HTR-8/SVneo (cell line): ENCODE results near the gene B4GALT4.
A peak's percentile ranks its signal among the peaks of the same experiment; 100 is the strongest.
"Not testable (repeated sequence)": the region's sequence is repeated elsewhere in the genome, so short reads cannot be mapped to it uniquely, and the experiment has no call there.

Experiments
- DNase-seq: peaks from one replicate; pipeline ENCODE4 v3.0.0; 2011; ENCODE audit warnings: low spot score, mixed read lengths; ENCODE audit not compliant: insufficient read length
- FAIRE-seq: peaks from 2 replicates; lab custom pipeline; 2011; peaks lifted over from hg19 to GRCh38; lab: Jason Lieb, UNC

The B4GALT4 gene

GRCh38 chr3:119206611-119207511, 33.8 kb downstream of the B4GALT4 start:
- peak; percentile 12 for DNase-seq
- no peak for FAIRE-seq

GRCh38 chr3:119205685-119206084, 35.0 kb downstream of the B4GALT4 start:
- DNase-seq (no peak), FAIRE-seq (no peak)

GRCh38 chr3:119205209-119205608, 35.5 kb downstream of the B4GALT4 start:
- no peak for FAIRE-seq
- DNase-seq = no peak

- DNase-seq (no peak), FAIRE-seq (no peak)
Measured at GRCh38 chr3:119195911-119196310, 44.8 kb downstream of the B4GALT4 start.

GRCh38 chr3:119195151-119195476, 45.6 kb downstream of the B4GALT4 start:
- DNase-seq (no peak), FAIRE-seq (no peak)

- FAIRE-seq (no peak), DNase-seq (no peak)
Measured at GRCh38 chr3:119194237-119195150, 46.2 kb downstream of the B4GALT4 start.

- DNase-seq (no peak), FAIRE-seq (no peak)
Measured at GRCh38 chr3:119191800-119192199, 48.9 kb downstream of the B4GALT4 start.

- DNase-seq = no peak
- FAIRE-seq = peak; percentile 33
Measured at GRCh38 chr3:119187266-119187665, 53.4 kb downstream of the B4GALT4 start.

GRCh38 chr3:119184796-119185570, 55.7 kb downstream of the B4GALT4 start:
- FAIRE-seq = no peak
- DNase-seq = peak; percentile 29

GRCh38 chr3:119184111-119184510, 56.6 kb downstream of the B4GALT4 start:
- FAIRE-seq (no peak), DNase-seq (no peak)

- DNase-seq = peak; percentile 40
- peak; percentile 83 for FAIRE-seq
Measured at GRCh38 chr3:119181765-119182164, 58.9 kb downstream of the B4GALT4 start.

GRCh38 chr3:119177321-119177720, 63.4 kb downstream of the B4GALT4 start:
- DNase-seq (no peak), FAIRE-seq (no peak)

GRCh38 chr3:119176778-119177177, 63.9 kb downstream of the B4GALT4 start:
- FAIRE-seq = no peak
- no peak for DNase-seq

- no peak for FAIRE-seq
Measured at GRCh38 chr3:119175872-119176756, 64.6 kb downstream of the B4GALT4 start.

GRCh38 chr3:119173325-119173724, 67.4 kb downstream of the B4GALT4 start, which contains the start of gene UPK1B:
Gene UPK1B, plus strand, starts transcription at chr3:119173598. Its CDS starts 13,144 bp downstream, at chr3:119186742.
- DNase-seq (no peak), FAIRE-seq (no peak)

More at GRCh38 chr3:119175872-119176756, 64.6 kb downstream of the B4GALT4 start:
- no peak for DNase-seq

GRCh38 chr3:119170821-119171220, 69.9 kb downstream of the B4GALT4 start:
- DNase-seq (no peak), FAIRE-seq (no peak)

- FAIRE-seq, DNase-seq: not testable (repeated sequence)
Measured at GRCh38 chr3:119164745-119165144, 75.9 kb downstream of the B4GALT4 start.
